Fibroblast of pulmonary artery (primary cell): Measurements from ENCODE around the gene MIR17HG.

Source experiments
- DNase-seq: peaks from one replicate; pipeline ENCODE4 v3.0.0-alpha.2; 2010; ENCODE audit warnings: low read depth
- H3K4me3 ChIP-seq: replicated peaks from 2 replicates; pipeline ENCODE4 v1.5.1; 2011; ENCODE audit warnings: low read depth, mild to moderate bottlenecking, control low read depth, low read length, moderate library complexity
- TF ChIP-seq, protein P1 (sequence below): IDR thresholded peaks from 2 replicates; pipeline ENCODE4 v1.5.1; 2011; ENCODE audit warnings: mild to moderate bottlenecking, control low read depth, low read length, inconsistent platforms; ENCODE audit errors: missing control alignments

Gene MIR17HG

DNA sequence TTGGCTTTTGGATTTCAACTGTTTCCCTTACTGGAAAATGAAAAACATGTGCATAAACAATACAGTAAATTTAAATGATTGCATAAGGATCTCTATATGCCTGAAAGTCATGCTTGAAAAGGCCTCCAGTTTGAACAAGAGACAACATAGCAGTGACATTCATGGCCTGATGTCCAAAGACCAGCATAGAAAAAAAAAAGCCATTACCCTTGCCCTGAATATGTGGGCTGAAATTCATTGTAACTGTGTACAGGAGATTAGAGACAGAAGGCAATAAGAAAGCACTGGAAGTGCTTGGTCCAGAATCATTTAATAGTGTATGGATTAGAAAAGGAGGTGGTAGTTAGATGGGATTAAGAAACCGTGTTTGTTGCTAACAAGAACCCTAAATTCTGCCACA is 15.4 kb downstream of the MIR17HG start:
- no peak overlapping the region for H3K4me3 ChIP-seq
- DNase-seq, result no peak
- TF ChIP-seq, protein P1, sequence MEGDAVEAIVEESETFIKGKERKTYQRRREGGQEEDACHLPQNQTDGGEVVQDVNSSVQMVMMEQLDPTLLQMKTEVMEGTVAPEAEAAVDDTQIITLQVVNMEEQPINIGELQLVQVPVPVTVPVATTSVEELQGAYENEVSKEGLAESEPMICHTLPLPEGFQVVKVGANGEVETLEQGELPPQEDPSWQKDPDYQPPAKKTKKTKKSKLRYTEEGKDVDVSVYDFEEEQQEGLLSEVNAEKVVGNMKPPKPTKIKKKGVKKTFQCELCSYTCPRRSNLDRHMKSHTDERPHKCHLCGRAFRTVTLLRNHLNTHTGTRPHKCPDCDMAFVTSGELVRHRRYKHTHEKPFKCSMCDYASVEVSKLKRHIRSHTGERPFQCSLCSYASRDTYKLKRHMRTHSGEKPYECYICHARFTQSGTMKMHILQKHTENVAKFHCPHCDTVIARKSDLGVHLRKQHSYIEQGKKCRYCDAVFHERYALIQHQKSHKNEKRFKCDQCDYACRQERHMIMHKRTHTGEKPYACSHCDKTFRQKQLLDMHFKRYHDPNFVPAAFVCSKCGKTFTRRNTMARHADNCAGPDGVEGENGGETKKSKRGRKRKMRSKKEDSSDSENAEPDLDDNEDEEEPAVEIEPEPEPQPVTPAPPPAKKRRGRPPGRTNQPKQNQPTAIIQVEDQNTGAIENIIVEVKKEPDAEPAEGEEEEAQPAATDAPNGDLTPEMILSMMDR, result no peak

DNA sequence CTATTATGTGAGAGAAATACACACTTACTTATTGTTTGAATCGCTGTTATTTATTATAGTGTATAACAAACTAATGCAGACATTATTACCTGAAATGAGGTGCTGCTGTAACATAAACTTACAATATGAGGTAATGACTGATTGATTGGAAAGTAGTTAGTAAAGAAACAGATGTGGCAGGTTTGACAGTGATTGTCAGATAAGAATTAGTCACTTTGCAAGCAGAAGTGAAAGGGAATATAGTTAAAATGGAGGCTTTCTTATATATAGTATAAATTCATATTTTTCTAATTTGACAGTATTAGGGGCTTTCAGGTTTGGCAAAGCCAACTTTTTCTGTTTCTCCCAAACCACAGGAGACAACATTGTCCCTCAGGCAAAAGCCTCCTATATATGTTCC is 20.6 kb downstream of the MIR17HG start:
- no peak for DNase-seq
- TF ChIP-seq, protein P1, result no peak
- no peak overlapping the region for H3K4me3 ChIP-seq

DNA sequence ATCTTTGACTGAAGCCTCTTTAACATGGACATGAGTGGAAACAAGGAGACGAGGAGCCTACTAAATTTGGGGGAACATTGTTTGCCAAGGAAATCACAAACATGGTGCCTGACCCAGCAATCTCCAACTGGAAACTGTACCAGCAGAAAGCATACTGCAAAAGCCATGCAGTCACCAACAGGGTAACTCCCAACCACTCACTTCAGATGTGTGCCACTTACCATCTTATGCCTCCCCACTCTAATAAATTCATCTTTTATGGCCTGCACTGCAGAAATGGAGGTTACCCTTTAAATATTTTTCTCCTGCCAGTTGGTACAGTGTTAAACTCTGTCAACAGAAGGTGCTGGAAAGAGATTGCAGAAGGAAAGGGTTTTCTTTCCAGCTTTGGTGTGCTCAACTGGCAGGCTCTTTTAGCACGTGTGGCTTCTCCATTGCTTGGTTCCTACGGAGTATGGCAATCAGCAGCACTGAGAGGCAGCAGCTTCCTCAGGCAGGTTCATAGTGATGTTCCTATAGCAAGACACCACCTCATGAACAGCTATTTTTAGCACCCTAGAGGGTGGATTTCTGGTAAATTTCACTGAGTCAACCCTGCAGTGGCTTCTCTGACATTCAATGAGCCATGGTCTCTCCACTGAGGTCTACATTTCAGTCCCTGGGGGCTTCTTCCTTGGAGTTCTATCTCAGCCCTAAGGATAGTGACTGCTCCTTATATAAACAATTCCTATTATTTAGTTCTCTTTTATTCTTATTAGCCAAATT is 21.4 kb downstream of the MIR17HG start:
- TF ChIP-seq, protein P1, result no peak
- no peak overlapping the region for H3K4me3 ChIP-seq
- DNase-seq, result peak; percentile 12

DNA sequence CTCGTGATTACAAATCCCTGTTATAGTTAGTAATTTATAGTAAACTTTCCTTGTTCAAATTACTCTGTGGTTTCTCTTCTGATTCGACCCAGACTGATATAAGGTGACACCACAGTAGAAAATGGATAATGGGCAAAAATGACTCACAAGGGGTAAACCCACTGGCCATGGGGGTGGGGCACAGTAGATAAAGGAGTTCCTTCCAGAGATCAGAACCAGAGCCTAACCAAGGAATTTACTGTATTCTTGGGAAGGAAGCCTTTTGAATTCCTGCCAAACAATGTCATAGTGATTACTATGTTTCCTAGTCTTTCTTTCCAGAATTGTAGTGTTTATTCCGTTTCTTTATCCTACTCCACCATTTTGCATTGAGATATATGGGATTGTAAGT is 21.9 kb downstream of the MIR17HG start:
- TF ChIP-seq, protein P1, result no peak
- H3K4me3 ChIP-seq, result no peak overlapping the region
- DNase-seq, result peak; percentile 73

DNA sequence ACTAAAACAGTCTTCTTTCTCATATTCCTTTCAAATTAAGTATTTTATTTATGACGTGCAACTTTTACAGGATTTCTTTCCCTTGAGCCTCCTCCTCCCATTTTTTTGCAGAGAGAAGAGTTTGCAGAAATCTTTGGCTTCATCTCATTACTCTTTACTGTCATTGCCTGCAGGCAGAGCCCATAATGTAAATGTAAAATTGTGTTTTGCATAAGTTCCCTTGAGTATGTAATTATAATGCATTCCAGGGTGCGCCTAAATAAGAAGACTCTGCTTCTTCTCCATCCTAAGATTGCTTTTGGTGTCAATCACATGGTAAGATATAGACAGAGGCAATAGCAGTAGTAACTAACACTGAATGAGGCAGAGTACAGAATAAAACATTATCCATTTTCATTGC is 23.0 kb downstream of the MIR17HG start:
- no peak for DNase-seq
- TF ChIP-seq, protein P1, result no peak
- no peak overlapping the region for H3K4me3 ChIP-seq

DNA sequence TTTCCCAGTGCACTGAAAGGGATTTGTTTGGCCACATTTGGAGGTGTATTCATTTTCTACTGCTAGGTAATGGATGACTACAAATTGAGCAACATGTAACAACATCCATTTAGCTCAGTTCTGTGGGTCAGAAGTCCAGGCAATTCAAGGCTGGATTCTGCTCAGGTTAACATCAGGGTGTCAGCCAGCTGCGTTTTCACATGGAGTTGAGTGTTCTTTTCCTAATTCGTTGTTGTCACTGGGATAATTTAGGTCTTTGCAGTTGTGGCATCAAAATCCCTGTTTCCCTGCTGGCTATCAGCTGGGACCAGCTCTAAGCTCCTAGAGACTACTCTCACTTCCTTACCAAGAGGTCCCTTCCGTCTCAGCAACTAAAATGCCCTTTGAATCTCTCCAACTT is 25.4 kb downstream of the MIR17HG start:
- no peak overlapping the region for H3K4me3 ChIP-seq
- DNase-seq, result no peak
- TF ChIP-seq, protein P1, result no peak
